GM03348 (cell line): ENCODE data around the gene TBX1.

Experiments used
- DNase-seq: peaks from one replicate; pipeline ENCODE4 v3.0.0; 2012; ENCODE audit warnings: low spot score

The TBX1 gene

DNA sequence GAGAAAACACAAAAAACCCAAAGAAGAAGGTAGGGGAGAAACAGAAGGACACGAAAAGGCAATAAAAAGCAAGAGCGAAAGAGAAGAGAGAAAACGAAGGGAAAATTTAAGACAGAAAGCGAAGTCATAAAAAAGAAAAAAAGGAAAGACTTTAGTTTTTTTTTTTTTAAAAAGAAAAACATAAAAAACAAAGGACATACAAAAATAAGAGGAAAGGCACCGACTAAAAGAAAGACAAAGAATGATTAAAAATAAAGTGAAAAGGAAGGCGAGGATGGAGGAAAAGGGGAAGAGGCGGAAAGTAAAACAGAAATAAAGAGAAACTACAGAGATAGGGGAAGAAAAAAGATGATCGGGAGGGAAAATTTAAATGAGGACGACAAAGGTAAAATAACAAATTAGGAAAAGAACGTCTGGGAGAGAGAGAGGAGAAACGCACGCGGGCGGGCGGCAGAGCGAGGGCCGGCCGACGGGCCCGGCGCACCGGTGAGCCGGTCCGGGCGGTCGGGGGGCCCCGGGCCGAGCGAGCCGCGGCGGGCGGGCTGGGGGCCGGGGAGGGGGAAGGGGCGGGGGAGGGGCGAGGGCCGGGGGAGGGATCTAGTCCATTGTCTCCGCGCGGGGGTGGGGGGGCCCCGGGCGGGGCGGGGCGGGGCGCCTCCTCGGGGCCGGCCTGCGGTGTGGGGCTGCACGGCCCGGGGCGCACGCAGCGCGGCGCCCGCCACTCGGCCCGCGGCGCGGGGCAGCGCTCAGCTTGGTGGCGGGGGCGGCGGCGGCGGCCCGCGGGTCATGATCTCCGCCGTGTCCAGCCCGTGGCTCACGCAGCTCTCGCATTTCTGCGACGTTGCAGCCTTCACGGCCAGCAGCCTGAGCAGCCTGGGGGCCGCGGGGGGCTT lies at the start of gene TBX1:
Gene TBX1, plus strand, starts transcription at position 721 of the 893 bp plus-strand sequence. Its CDS starts 66 bp downstream, at position 787.
- DNase-seq, result peak; percentile 89

DNA sequence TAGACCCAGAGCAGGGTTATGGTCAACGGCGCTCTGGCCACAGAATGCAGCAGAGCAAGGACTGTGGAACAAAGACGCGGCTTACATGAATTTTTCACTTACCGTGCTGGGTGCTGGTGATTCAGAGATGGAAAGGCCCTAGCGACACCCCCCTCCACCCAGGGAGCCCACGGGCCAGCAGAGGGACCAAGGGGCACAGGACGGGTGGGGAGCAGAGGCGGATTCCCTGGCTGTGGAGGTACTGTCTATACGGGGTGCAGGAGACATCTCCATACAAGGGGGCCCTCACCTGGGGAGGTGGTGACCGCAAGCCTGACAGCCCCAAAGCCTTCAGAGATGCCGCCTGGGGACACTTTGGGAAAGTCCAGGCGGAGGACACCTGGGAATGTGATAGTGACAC lies 47.3 kb upstream of the TBX1 start:
- no peak for DNase-seq

DNA sequence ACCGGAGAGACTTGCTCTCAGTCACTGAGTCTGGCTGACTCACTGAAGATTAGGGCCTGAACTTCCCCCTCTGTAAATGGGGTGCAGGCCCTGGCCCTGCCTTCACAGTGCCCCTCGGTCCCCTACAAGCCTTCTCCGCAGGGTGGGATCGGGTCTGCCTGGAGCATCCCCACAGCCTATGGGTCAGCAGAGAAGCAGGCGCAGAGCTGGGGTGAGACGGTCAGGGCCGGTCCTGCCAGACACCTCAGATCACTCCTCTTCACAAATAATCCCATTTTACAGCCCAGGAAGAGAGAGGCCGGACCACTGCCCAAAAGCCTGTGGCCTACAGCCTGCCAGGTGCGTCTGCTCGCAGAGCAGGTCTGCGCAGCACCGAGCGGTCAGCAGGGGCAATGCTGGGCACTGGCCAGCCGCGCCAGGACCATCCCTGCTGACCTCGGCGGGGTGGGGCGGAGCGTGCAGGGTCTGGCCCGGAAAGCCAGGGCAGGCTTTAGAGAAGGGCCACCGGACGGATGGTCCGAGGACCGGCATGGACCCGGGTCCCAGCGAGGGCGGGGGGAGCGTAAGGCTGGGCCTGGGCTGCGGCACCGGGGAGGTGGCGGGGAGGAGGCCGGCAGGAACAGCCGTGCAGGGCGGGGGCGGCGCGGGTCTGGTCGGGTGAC lies 46.8 kb upstream of the TBX1 start:
- DNase-seq, result no peak

GRCh38 chr22:19714312-19715187 lies 46.0 kb upstream of the TBX1 start, which contains the start of gene SEPTIN5:
TSS of gene SEPTIN5 (plus strand) at chr22:19714503. CDS start at chr22:19714589, 86 bp downstream.
- peak; percentile 74 for DNase-seq

DNA sequence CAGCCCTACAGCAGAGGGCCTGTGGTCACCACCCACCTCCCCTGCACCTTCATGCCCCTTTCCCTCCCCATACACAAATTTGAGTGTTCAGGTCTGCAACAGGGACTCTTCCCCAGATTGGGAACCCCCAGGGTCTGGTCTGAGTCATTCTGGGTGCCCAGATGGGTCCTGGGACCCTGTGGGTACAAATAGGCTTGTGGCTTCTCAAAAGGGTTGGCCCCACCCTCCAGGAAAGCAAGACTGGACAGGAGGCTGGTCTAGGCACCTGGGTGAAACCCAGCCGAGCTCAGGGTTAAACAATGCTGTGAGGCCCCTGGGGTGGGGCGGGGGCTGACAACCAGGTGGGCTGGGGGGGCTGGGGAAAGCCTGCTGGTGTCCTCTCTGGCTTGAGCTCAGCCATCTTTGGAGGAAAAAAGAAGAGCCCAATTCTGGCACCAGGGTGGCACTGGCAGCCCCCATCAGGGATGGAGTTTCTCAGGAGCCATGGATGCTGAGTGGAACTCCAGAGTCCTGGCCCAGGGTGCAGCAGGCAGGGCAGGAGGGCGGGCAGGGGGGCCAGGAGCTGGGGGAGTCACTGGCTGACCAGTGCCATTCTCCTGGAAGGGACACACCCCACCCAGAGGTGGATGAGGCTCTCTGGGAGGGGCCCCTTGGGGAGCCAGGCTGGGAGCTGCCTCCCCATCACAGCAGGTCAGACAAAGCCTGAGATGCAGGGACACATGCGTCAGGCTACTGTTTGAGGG lies 45.2 kb upstream of the TBX1 start:
- no peak for DNase-seq

DNA sequence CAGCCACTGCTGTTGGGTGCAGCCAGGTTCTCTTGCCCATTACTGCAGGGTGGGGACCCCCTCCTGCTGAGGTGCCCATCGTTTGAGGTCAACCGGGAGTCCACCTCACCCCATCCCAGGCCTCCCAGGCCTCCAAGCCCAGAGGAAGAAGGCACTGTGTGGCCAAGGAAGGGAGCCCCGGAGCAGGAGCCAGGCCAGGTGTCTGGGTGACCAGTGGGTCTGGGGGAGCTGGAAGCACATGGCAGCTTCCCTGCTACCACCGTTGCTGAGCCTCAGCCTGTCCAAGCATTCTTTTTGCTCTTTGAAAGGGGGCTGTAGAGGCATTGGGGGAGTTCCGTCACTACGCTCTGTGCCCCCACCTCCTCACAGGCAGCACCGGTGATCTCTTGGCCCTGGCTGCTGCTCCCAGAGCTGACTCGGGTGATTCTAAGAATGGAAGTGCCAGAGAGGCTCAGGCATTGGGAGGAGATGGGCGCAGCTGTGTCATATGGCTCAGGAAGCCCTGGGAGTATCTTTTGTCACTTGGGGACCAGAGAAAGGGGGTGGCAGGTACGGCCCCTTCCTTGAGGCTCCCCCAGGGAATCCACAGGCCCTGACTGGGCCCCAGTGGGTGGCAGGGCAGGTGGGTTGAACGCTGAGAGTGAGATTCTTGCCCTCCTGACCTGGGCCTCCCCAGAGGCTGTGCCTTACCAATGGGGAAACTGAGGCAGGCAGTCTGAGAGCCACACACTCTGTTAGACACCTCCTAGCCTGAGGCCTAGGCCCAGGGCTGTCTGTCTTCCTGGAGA lies 44.3 kb upstream of the TBX1 start:
- no peak for DNase-seq

DNA sequence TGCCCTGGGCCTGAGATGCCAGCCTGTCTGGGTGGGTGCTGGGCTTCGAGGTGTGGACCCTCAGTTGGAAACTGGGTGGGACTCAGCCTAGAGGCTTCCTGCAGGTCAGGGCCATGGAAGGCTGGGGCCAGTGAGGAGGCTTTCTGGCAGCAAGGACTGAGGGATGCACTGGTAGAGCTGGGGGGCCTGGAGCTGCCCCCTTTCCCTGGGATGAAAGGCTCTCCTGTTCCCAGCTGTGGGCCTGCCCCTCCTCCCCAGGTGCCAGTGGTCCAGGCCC lies 43.8 kb upstream of the TBX1 start:
- DNase-seq, result no peak

DNA sequence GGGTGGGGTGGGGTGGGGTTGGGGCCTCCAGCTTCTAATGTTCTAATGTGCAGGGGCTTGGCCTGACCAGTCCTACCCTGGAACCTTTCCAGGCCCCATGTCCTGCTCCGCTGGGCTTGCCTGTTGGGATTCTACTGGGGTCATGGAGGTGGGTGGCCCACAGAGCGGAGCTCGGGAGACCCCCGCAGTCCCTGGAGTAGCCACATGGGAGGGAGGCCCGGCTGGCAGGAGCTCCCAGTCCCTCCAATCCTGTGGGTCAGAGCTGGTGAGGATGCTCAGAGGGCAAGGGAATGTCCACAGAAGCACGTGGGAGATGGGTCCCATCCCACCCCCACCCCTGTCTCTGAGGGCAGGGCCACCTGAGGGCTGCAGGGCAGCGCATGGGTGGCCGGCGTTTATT lies 43.4 kb upstream of the TBX1 start:
- no peak for DNase-seq

DNA sequence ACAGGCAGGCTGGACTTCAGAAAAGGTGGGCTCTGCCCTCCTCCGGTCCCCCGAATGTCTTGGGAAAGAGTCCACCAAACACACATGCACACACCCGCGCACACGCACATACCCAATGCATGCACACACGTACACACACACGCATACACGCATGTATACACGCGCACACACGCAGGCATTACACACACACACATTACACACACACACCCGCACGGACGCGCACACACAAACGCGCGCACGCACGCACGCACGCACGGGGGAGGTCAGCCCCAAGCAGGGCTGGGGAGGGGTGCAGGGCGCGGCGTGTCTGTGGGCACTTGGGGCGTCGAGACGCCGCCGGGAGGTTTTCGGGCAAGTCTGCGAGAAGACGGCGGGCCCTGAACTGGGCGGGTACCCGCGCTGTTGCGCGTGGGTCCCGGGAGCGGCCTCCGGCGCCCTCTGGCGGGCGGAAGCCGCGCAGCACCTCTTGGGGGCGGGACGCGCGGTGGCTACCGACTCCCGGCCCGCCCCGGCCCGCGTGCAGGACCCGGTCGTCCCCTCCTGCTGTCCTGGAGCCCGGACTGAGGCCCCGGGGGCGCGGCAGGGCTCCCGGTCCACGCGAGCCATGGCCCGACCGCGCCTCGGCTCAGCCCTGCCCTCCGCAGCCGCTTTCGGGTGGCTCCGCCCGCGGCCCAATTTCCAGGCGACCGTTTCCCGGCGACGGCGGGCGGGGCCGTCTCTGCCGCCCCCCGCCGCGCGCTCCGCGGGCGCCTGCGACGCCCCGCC lies 42.7 kb upstream of the TBX1 start:
- DNase-seq, result peak; percentile 97

GRCh38 chr22:19718456-19719049 lies 42.0 kb upstream of the TBX1 start:
- no peak for DNase-seq

GRCh38 chr22:19719050-19719482 lies 41.5 kb upstream of the TBX1 start:
- peak; percentile 46 for DNase-seq

- no peak for DNase-seq
Observed at GRCh38 chr22:19719488-19720021, 41.0 kb upstream of the TBX1 start.

- no peak for DNase-seq
Observed at GRCh38 chr22:19720150-19720827, 40.3 kb upstream of the TBX1 start.

DNA sequence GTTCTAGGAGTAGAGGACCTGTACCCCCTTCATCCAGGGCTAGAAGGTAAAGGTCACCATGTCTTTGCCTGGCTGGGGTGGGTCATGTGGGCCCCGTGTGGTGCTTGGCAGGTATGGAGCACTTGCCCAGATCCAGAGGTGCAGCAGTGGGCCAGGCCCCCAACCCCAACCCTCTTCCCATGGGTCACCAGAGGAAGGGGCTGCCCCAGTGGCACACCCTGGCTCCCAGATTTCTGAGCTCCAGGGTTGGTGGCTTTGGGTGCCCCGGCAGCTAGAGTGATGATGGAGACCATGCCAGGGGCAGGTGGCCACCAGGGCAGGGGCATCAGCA lies 39.6 kb upstream of the TBX1 start:
- DNase-seq, result no peak

GRCh38 chr22:19721330-19722177 lies 39.0 kb upstream of the TBX1 start:
- DNase-seq, result no peak

GRCh38 chr22:19722178-19722981 lies 38.2 kb upstream of the TBX1 start:
- DNase-seq, result no peak

DNA sequence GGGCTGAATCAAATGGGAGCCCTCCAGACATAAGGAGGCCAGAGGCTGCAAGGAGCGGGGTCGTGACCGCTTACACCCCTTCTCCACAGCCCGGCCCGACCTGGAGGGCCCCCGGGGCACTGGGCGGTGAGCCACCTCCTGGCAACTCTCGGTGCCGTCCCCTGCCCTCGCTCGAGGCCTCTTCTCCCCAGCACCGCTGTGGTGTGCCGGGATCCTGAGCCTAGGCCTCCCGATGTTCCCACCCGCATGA lies 37.7 kb upstream of the TBX1 start:
- no peak for DNase-seq
